K562 (cell line): ENCODE measurements around the gene ABCC5. TPM values are rescaled to one million over a fixed set of nuclear protein-coding genes. Genes with fewer than 3 reads are reported as not detected.

ENCODE experiments used
- ATF6 ChIP-seq: sonication (generic); formaldehyde crosslinking; IDR thresholded peaks from 2 replicates; pipeline ENCODE4 v1.4.0; 2020; ENCODE audit warnings: mild to moderate bottlenecking, missing genetic modification reagents
- EHMT2 ChIP-seq: fragments of 450-650 bp; IDR thresholded peaks from 2 replicates; pipeline ENCODE4 v1.6.1; 2018; ENCODE audit warnings: antibody characterized with exemption
- HDAC2 ChIP-seq: fragments of 450-650 bp; IDR thresholded peaks from 2 replicates; pipeline ENCODE4 v1.6.1; 2016; ENCODE audit warnings: mild to moderate bottlenecking
- JUND ChIP-seq, 2 experiments: IDR thresholded peaks; 2 replicates in 1 of 2; 3 replicates in 1 of 2; pipeline ENCODE4 v1.6.1; 2011; ENCODE audit warnings: borderline replicate concordance in 2 of 2, low read depth in 2 of 2, low read length in 2 of 2, improper control_type of control experiment in 1 of 2, missing biosample characterization in 1 of 2, missing genetic modification characterization in 1 of 2, missing genetic modification reagents in 1 of 2
- KLF16 ChIP-seq: IDR thresholded peaks from 2 replicates; pipeline ENCODE4 v1.6.1; 2016; ENCODE audit warnings: antibody characterized with exemption
- MYNN ChIP-seq, 2 experiments: sonication (generic); formaldehyde crosslinking in 1 of 2; IDR thresholded peaks; 2 replicates each; pipeline versions ENCODE4 v1.5.0 to v1.6.1; 2016 to 2020; ENCODE audit warnings: antibody characterized with exemption in 1 of 2, missing genetic modification reagents in 1 of 2
- NONO ChIP-seq, 2 experiments: fragments of 200-400 bp in 1 of 2; fragments of 450-650 bp in 1 of 2; formaldehyde crosslinking in 1 of 2; IDR thresholded peaks; 2 replicates each; pipeline ENCODE4 v1.6.1; 2017; ENCODE audit warnings: low read depth in 2 of 2, mild to moderate bottlenecking in 2 of 2, moderate library complexity in 2 of 2, low read length in 1 of 2
- PTTG1 ChIP-seq: fragments of 450-650 bp; IDR thresholded peaks from 2 replicates; pipeline ENCODE4 v1.6.1; 2016; ENCODE audit warnings: low read depth, mild to moderate bottlenecking, missing genetic modification characterization, missing compliant biosample characterization
- RBM34 ChIP-seq: fragments of 200-400 bp; formaldehyde crosslinking; IDR thresholded peaks from 2 replicates; pipeline ENCODE4 v1.6.1; 2018; ENCODE audit warnings: low read length, borderline replicate concordance; ENCODE audit not compliant: insufficient read depth
- SMC3 ChIP-seq: conservative IDR thresholded peaks from 2 replicates; pipeline ENCODE4 v1.6.1; 2011; ENCODE audit warnings: low read depth, low read length, improper control_type of control experiment; ENCODE audit not compliant: insufficient read depth
- TSC22D4 ChIP-seq: fragments of 450-650 bp; IDR thresholded peaks from 2 replicates; pipeline ENCODE4 v1.6.1; 2016; ENCODE audit warnings: missing genetic modification characterization, missing biosample characterization, control low read depth
- U2AF1 ChIP-seq: fragments of 200-400 bp; formaldehyde crosslinking; optimal IDR thresholded peaks from 2 replicates; pipeline ENCODE3; 2017; ENCODE audit warnings: mild to moderate bottlenecking, low read depth, low read length, moderate library complexity
- ZNF408 ChIP-seq: fragments of 250-450 bp; sonication (Bioruptor Pico); IDR thresholded peaks from 2 replicates; pipeline ENCODE4 v1.4.0; 2020; ENCODE audit warnings: low read depth, mild to moderate bottlenecking, moderate library complexity
- polyA plus RNA-seq, 8 experiments: library from polyadenylated mRNA; depleted of rRNA in 4 of 8; stranded (reverse) in 5 of 8; unstranded in 3 of 8; fragments of >200 nt; fragmentation: Nextera tagmentation in 2 of 8; fragmentation: Illumina TruSeq in 1 of 8; extraction: Ambion mirVana in 2 of 8; extraction: Trizol in 1 of 8; gene quantifications; 2 replicates each; pipeline versions ENCODE4 v1.2.1 to v1.2.3, GENCODE V29; 2011 to 2014; ENCODE audit warnings: inconsistent platforms in 1 of 8, missing spikeins in 1 of 8
- total RNA-seq, 7 experiments: library from RNA; depleted of rRNA in 6 of 7; stranded (reverse); fragments of >200 nt in 6 of 7; fragmentation: Illumina TruSeq in 2 of 7; extraction: Trizol in 2 of 7; gene quantifications; 2 replicates each; pipeline versions ENCODE4 v1.2.1 to v1.2.3, GENCODE V29; 2011 to 2021; ENCODE audit warnings: low replicate concordance in 1 of 7
- TF ChIP-seq, protein P1 (sequence below): IDR thresholded peaks from 2 replicates; pipeline ENCODE4 v1.6.1; 2011; ENCODE audit not compliant: insufficient read length; ENCODE audit errors: extremely low read depth
- TF ChIP-seq, protein P2 (sequence below): fragments of 450-650 bp; formaldehyde crosslinking; IDR thresholded peaks from 2 replicates; pipeline ENCODE4 v1.4.0; 2020; ENCODE audit warnings: mild to moderate bottlenecking, moderate library complexity
- TF ChIP-seq, protein P3 (sequence below): fragments of 200-400 bp; formaldehyde crosslinking; IDR thresholded peaks from 2 replicates; pipeline ENCODE4 v1.6.1; 2017; ENCODE audit warnings: mild to moderate bottlenecking, low read depth, low read length, moderate library complexity

Gene ABCC5
- total and polyA plus RNA-seq, 9 of the 15 experiments (the other 6 are each of a cell fraction or from before 2014, with no cell fraction given): 22.0 to 53.0 (median 41.9) TPM

DNA sequence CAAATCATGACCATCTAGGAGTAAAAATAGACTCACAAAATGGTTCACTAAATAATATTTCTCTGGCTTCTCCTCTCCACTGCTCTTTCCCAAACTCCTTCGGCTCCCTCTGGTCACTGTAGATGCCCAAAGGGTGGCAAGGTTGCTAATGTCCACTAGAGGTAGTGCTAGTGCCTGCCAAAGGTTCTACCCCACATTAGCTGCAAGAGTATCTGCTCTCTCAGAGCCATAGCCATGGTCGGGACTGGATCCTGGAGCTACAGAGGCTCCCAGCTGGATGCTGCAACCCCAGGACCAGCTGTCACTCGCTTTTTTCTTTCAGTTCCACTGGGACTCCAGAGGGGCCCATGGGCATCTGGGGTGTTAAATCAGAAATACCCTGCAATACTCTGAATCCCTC, 22.3 kb upstream of the ABCC5 start (continued):
- no peak for TF ChIP-seq ATF6 (CRISPR knock-in tag)
- no peak for TF ChIP-seq MYNN (IDR thresholded peaks at IDR 0.05)
- TF ChIP-seq MYNN (CRISPR knock-in tag; IDR thresholded peaks at IDR 0.05): no peak
- TF ChIP-seq ZNF408: no peak
- TF ChIP-seq, protein P1, sequence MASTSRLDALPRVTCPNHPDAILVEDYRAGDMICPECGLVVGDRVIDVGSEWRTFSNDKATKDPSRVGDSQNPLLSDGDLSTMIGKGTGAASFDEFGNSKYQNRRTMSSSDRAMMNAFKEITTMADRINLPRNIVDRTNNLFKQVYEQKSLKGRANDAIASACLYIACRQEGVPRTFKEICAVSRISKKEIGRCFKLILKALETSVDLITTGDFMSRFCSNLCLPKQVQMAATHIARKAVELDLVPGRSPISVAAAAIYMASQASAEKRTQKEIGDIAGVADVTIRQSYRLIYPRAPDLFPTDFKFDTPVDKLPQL: no peak
- TF ChIP-seq SMC3: peak; percentile 43; the same call in 1 of the 2 replicates
- TF ChIP-seq U2AF1: no peak
- peak; percentile 34; the same call in 1 of the 2 replicates for TF ChIP-seq JUND (IDR thresholded peaks at IDR 0.05; ENCODE audit: borderline replicate concordance, low read depth, low read length)
- TF ChIP-seq JUND (tag; IDR thresholded peaks at IDR 0.05; ENCODE audit: borderline replicate concordance, low read depth, low read length): no peak
- TF ChIP-seq NONO (IDR thresholded peaks at IDR 0.05; ENCODE audit: low read depth in 2 of 2, low read length in 1 of 2): no peak
- TF ChIP-seq, protein P2, sequence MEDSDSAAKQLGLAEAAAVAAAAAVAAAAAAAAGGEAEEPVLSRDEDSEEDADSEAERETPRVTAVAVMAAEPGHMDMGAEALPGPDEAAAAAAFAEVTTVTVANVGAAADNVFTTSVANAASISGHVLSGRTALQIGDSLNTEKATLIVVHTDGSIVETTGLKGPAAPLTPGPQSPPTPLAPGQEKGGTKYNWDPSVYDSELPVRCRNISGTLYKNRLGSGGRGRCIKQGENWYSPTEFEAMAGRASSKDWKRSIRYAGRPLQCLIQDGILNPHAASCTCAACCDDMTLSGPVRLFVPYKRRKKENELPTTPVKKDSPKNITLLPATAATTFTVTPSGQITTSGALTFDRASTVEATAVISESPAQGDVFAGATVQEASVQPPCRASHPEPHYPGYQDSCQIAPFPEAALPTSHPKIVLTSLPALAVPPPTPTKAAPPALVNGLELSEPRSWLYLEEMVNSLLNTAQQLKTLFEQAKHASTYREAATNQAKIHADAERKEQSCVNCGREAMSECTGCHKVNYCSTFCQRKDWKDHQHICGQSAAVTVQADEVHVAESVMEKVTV (CRISPR knock-in tag): peak; percentile 66
- TF ChIP-seq, protein P3, sequence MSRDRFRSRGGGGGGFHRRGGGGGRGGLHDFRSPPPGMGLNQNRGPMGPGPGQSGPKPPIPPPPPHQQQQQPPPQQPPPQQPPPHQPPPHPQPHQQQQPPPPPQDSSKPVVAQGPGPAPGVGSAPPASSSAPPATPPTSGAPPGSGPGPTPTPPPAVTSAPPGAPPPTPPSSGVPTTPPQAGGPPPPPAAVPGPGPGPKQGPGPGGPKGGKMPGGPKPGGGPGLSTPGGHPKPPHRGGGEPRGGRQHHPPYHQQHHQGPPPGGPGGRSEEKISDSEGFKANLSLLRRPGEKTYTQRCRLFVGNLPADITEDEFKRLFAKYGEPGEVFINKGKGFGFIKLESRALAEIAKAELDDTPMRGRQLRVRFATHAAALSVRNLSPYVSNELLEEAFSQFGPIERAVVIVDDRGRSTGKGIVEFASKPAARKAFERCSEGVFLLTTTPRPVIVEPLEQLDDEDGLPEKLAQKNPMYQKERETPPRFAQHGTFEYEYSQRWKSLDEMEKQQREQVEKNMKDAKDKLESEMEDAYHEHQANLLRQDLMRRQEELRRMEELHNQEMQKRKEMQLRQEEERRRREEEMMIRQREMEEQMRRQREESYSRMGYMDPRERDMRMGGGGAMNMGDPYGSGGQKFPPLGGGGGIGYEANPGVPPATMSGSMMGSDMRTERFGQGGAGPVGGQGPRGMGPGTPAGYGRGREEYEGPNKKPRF: no peak
- no peak for TF ChIP-seq TSC22D4
- no peak for TF ChIP-seq HDAC2
- TF ChIP-seq EHMT2: no peak
- no peak for TF ChIP-seq RBM34
- TF ChIP-seq KLF16: no peak
- TF ChIP-seq PTTG1 (tag): no peak
